NT2/D1 (cell line): ENCODE data around the gene PEAK3.

Experiments
- SUZ12 ChIP-seq: IDR thresholded peaks from 2 replicates; pipeline ENCODE4 v1.6.1; 2011; ENCODE audit not compliant: insufficient read length, insufficient read depth; ENCODE audit errors: extremely low read depth
- ZNF274 ChIP-seq: IDR thresholded peaks from 2 replicates; pipeline ENCODE4 v1.6.1; 2011; ENCODE audit warnings: mild to moderate bottlenecking, low read depth, low read length

DNA sequence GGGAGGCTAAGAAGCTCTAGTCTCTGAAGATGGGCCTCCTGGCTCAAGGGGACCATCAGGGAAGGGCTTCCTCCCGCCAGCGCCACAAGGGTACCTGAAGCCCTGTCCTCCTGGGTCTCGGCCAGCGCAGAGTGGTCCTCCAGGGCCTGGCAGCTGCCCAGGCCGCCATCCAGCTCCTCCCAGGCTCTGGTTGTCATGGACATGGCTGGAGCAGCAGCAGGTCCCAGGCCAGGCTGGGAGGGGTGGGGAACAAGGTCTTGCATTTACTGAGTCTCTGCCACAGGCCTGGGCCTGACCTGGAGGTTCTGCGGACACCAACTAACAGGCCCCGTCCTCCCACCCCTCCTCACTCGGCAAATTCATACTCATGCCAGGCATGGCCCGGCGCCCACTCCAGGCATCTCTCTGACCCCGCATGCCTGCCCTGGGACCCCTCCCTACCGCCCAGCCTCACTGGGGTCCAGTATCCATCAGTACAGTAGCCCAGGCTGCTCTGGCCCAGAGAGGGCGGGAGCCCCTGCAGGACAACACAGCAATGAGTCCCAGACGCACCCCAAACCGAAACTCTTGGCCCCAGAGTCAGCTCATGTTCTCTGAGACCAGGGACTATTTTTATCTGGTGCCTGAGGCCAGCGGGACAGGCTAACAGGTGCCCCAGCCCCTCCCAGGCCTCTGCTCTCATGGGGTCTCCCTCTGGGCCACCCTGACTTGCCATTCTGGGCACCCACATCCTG, 26.7 kb downstream of the PEAK3 start:
- TF ChIP-seq ZNF274: no peak
- TF ChIP-seq SUZ12: no peak
